NCI-H2227 (cell line): ENCODE data around the gene ARID3A.
"Not testable (repeated sequence)": the region's sequence is repeated elsewhere in the genome, so short reads cannot be mapped to it uniquely, and the experiment has no call there.

Experiments
- DNase-seq: peaks from one replicate; lab custom pipeline; 2025; ENCODE audit not compliant: unreplicated experiment; lab: John Stamatoyannopoulos, UW

ARID3A gene

DNA sequence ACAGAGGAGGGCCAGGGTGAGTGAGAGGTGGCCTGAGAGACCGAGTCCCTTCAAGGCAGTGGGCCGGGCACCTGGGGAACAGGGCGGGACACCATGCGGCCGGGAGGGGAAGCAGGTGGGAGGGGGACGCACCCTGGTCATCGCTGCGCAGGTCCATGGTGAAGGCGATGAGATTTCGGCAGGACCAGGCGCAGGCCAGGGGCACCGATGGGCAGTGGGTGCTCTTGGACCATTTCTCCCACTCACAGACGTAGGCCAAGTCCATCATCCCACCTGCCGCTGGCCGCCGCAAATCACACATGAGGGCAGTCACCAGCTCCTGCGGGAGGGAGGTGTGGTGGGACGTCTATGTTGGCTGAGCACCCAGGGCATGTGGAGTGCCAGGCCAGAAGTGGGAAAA lies 35.0 kb upstream of the ARID3A start:
- DNase-seq, result no peak

DNA sequence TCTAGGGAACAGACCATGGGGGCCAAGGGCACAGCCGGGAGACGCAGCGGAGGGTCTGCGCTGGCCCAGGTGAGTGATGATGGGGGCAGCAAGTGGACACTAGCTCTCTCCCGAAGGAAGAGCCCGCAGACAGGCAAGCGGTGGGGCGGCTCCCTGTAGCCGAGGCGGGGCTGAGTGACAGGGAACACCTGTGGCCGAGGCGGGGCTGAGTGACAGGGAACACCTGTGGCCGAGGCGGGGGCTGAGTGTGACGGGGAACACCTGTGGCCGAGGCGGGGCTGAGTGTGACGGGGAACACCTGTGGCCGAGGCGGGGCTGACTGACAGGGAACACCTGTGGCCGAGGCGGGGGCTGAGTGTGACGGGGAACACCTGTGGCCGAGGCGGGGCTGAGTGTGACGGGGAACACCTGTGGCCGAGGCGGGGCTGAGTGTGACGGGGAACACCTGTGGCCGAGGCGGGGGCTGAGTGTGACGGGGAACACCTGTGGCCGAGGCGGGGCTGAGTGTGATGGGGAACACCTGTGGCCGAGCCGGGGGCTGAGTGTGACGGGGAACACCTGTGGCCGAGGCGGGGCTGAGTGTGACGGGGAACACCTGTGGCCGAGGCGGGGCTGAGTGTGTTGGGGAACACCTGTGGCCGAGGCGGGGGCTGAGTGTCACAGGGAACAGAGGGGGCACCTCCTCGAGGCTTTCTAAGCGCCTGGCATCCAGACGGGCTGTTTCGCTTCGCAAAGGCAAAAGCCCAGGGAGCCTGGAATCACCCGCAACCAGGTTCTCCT lies 34.2 kb upstream of the ARID3A start:
- not testable (repeated sequence) for DNase-seq

DNA sequence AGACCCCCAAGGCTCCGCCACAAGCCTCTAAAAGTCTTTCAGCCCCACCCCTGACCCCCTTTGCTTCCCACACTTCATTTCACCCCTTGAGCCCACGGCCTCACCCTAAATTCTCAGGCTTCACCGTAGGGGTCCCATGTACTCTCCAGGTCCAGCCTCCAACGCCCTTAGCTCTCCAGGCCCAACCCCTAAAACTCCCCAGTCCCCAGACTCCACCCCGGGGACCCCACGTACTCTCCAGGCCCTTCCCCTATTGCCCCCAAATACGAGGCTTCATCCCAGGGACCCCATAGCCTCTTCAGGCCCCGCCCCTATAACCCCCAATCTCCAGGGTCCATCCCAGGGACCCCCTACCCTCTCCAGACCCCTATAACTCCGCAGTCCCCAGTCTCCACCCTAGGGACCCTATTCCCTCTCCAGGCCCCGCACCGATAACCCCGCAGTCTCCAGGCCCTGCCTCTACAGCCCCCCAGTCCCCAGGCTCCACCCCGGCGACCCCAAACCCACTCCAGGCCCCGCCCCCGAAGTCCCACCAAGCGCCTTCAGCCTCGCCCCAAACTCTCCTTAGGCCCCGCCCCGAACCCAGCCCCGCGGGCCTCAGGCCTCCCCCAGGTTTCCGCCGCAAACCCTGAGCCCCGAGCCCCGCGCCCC lies 33.5 kb upstream of the ARID3A start:
- DNase-seq, result no peak

DNA sequence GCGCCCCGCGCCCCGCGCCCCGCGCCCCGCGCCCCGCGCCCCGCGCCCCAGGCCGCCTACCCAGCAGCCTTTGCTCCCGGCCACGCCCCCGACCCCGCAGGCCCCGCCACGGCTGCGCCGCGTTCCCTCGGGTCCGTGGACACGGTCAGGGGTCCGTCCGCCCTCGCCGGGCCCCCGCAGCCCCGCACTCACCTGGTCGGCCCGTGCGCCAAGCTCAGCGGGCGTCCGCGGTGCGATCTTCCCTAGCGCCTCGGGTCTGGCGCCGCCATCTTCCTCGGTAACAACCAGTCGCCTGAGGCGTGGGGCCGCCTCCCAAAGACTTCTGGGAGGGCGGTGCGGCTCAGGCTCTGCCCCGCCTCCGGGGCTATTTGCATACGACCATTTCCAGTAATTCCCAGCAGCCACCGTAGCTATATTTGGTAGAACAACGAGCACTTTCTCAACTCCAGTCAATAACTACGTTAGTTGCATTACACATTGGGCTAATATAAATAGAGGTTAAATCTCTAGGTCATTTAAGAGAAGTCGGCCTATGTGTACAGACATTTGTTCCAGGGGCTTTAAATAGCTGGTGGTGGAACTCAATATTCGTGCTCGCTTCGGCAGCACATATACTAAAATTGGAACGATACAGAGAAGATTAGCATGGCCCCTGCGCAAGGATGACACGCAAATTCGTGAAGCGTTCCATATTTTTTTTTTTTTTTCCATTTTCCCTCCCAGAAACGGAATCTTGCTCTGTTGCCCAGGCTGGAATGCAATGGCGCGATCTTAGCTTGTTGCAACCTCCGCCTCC lies 32.7 kb upstream of the ARID3A start, which contains the start of the genes MED16 and RNU6-9:
MED16 (minus strand) TSS at position 294 of the 796 bp plus-strand sequence. CDS start 2,056 bp downstream, outside the sequence.
RNU6-9 (plus strand) TSS at position 591 of the 796 bp plus-strand sequence.
- DNase-seq, result peak; percentile 92

DNA sequence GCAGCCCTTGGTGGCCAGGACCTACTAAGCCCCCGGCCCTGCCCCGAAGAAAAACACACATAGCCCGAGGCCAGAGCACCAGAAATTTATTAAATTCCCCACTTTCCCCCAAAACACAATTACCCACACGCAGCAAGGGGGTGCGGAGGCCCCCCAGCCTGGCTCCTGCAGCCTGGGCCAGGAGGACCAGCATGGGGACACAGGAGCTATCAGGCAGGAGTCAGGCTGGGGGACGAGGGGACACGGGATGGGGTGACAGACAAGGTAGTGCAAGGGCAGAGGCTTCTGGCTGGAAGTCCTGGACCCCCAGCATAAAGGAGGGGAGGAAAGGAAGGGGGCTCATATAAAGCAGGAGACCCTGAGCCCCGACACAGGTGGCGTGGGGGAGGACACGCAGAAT lies 29.4 kb upstream of the ARID3A start:
- no peak for DNase-seq

DNA sequence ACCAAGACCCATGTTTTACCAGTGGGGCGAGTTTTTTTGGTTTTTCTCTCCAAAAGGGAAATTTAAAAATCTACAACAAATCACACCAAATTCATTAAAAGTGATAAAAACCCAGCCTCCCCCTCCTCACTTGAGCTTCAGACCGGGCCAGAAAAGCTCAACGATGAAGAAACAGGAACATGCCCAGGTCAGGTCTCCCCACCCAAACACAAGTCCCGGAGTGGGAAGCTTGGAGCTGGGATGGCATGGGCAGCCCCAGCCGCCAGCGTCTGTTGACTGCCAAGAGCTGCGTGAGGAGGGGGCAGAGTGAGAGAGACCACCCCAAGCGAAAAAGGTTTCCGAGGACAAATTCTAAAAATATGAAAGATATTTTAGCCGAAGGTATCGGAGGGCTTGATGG lies 28.8 kb upstream of the ARID3A start:
- no peak for DNase-seq

DNA sequence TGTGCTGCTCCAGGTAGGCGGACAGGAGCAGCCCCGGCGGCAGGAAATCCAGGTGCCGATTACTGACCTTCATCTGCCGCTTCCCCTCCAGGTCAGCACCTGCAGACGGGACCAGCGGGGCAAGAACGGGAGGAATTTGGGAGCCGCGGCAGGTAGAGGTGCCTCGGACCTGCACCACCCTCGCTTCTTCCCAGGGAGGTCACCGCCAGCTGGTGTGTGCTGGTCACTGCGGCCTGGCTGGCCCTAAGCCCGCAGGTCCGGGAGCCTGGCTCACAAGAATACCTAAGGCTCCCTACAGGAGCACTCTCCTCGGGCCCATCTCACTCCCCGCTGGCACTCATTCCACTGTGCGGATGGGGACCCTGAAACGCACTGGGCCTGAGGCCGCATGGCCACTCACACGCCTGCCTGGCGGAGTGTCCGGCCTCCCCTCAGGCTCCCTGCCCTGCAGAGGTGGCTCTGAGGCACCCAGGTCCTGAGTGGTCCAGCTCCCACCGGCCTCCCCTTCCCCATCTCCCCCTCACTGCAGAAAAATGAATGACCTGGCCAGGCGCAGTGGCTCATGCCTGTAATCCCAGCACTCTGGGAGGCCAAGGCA lies 28.3 kb upstream of the ARID3A start:
- no peak for DNase-seq

DNA sequence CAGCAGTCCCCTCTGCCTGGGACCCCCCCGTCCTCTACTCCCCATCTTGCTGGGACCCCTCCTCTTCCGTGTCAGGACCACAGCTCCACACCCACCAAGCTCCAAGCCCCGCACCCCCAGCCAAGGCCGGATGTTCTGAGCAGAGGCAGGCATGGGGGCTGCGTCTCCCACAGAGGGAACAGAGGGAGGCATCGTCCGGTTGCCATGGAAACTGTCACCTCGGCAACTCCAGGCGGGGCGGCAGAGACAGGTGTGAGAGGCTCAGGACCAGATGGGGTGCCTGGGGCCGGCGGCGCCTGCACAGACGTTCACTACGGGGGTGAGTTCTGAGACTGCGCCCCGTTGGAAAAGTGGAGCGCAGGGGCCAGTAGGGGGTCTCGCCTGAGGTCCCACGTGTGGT lies 27.2 kb upstream of the ARID3A start:
- DNase-seq, result peak; percentile 81

DNA sequence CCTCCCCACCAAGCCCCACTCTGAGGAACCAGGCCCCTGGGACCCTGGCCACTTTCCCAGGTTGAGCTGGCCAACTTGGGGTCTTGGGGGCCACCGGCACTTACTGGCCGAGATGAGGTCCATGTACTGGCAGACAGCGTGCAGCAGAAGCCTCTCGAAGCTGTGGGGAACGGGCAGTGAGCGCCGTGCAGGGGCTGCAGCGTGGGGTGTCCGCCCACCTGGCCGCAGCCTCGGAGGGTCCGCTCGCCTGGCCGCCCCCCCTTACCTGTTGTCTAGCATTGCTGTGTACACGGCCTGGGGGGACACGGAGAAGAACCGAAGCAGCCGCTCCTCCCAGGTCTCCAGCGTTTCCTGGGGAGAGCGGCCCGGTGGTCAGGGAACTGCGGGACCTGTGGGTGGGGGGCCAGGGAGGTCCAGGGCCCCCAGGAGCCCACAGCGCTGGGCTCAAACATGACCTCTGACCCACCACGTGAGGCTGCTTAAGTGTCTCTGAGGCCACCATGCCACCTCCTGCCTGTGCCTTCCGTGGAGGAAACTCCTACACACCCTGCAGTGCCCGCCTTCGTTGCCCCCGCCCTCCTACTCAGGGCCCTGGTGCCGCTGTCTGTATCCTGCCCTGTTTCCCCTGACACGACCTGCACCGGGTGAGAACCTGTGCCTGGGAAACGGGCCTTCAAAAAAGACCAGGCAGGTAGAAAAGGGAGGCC lies 26.3 kb upstream of the ARID3A start:
- no peak for DNase-seq

DNA sequence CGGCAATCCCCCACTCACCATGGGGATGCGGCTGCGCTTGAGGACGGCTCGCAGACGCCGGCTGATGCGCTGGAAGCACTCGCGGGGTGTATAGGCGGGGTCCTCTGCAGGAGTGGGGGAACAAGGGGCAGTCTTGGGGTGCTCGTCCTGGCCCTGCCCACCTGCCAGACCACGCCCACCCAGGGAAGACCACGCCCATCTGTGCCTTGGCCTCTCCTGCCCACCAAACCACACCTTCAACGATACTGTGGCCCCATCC lies 25.9 kb upstream of the ARID3A start:
- DNase-seq, result no peak

DNA sequence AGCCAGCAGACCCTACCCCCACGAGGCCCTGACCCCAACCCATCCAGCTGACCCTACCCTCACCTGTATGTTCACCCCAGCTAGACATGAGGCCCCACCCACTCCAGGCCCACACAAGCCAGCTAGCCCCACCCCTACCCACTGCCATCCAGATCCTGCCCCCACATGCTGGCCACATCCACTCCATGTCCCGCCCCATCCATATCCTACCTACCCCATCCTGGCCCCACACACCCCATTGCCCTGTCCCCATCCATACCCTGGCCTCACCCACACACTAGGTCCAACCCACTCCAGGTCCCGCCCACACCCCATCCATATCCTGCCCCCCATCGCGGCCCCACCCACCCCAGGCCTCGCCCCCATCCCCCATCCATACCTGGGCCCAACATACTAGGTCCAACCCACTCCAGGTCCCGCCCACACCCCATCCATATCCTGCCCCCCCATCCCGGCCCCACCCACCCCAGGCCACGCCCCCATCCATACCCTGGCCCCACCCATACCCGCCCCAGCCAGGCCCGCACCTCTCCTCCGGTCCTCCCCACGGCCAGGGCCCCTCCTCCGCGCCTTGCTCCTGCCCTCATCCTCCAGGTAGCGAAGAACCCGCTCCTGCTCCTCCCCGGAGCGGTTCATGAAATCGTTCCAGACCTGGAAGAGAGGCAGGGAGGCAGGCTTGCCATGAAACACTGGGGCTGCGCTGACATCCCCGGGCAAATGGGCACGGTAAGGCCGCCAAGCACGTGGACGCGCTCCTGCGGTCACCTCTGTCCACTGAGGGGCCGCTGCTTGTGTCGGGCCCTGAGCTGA lies 25.3 kb upstream of the ARID3A start:
- no peak for DNase-seq

DNA sequence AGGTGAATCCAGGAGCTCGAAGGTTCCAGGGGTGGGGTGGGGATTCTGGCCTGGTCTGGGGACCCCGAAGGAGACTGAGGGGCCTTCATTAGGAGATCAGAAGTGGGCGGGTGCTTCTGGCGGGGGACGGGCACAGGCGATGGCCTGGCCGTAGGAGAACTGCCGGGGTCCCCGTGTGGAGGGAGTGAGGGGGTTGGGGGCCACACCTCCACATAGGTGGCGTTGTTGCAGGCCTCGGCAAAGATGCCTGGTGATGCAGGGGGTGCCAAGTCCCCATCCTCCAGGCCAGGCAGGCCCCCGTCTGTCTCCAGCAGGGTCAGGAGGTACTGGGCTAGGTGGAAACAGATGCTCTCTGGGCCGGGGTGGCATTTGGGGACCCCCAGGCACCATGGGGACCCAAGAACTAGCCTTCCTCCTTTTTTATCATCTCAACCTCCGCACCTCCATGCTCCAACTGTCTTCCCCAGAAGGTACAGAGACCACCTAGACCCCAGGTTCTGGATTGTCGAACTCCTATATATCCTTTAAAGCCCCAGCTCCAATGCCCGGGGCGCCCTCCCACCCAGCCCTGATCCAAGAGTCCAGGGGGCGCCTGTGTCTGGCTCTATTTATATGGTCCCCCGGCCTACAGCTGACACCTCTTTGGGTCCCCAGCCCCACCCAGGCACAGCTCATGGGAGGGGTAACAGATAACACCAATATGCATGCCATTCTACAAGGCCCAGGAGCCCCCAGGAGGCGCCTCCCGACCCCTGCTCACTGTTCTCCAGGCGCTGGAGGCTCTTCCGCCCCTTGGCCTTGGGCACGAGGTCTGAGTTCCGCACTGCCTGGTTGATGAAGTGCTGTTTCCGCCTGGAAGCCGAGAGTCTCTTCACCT lies 24.4 kb upstream of the ARID3A start:
- no peak for DNase-seq

DNA sequence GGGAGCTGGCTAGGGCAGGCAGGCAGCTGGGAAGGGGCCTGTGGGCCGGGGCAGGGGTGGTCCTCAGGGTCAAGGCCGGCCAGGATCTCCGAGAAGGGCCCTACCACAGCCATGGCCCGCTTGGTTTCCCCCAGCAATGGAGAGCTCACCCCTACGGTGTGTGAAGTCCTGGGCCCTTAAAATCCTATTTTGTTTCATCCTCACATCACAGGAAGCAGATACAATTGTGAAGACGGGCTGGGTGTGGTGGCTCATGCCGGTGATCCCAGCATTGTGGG lies 23.8 kb upstream of the ARID3A start:
- no peak for DNase-seq

DNA sequence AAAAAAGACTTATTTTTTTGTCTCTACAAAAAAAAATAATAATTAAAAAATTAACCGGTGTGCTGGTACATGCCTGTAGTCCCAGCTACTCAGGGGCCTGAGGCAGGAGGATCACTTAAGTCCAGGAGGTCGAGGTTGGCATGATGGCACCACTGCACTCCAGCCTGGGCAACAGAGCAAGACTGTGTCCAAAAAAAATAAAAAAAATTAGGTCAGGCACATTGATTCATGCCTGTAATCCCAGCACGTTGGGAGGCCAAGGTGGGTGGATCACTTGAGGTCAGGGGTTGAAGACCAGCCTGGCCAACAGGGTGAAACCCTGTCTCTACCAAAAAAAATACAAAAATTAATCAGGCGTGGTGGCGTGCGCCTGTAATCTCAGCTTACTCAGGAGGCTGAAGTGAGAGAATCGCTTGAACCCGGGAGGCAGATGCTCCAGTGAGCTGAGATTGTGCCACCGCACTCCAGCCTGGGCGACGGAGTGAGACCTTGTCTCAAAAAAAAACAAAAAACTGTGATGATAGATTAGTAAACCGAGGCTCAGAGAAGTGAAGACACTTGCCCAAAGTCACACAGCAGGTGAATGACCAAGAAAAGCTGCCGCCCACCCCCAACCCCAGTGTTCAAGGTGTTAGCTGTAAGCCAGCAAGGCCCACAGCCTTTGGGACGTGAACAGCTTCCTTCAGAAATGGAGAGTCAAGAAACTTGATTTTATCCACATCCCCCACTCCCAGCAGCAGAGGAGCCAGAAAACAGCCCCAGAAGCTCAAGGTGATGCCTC lies 23.2 kb upstream of the ARID3A start:
- no peak for DNase-seq

DNA sequence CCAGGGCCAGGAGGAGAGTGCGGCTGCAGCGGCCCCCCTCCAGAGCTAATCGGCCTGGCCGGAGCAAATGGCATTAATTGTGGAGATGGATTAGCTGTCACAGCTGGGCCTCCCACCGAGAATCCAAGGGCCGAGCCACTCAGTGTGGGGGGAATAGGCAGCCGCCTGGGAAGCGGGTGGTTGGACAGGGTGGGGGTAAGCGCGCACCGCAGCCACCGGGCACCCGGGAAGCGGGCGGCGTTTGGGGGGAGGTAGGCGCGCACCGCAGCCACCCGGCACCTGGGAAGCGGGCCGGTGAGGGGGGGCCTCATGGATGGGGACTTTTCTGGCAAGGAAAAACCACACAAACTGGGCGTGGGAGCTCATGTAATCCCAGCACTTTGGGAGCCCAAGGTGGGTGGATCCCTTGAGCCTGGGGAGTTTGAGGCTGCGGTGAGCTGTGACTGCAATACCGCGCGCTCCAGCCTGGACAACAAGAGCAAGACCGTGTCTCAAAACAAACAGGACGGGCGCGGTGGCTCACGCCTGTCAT lies 22.5 kb upstream of the ARID3A start:
- peak; percentile 71 for DNase-seq

DNA sequence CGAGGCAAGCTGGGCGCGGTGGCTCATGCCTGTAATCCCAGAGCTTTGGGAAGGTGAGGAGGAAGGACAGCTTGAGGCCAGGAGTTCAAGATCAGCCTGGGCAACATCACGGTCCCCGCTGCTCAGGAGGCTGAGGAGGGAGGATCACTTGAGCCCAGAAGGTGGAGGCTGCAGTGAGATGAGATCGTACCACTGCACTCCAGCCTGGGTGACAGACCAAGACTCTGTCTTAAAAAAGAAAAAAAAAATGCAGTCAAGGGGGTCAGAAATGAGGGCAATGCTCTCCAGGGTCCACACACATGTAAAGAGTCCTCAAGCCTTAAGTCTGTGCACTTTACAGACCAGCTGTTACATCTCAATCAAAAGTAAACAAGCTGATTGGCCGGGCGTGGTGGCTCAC lies 21.3 kb upstream of the ARID3A start:
- DNase-seq, result no peak

DNA sequence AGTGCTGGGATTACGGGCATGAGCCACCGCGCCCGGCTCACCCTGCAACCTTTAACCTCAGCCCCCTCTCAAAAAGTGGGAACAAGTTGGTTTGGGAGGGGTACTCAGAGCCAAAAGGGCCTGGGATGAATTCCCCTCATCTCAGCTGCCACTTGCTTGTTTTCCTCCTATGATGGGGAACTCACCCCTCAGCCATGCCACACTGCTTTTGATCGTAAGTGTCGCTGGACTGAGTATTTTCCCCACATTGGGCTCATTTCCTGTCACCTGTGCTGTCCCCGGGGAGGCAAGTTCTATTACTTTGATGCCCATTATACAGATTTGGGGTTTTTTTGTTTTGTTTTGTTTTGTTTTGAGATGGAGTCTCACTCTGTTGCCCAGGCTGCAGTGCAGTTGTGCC lies 19.4 kb upstream of the ARID3A start:
- no peak for DNase-seq

DNA sequence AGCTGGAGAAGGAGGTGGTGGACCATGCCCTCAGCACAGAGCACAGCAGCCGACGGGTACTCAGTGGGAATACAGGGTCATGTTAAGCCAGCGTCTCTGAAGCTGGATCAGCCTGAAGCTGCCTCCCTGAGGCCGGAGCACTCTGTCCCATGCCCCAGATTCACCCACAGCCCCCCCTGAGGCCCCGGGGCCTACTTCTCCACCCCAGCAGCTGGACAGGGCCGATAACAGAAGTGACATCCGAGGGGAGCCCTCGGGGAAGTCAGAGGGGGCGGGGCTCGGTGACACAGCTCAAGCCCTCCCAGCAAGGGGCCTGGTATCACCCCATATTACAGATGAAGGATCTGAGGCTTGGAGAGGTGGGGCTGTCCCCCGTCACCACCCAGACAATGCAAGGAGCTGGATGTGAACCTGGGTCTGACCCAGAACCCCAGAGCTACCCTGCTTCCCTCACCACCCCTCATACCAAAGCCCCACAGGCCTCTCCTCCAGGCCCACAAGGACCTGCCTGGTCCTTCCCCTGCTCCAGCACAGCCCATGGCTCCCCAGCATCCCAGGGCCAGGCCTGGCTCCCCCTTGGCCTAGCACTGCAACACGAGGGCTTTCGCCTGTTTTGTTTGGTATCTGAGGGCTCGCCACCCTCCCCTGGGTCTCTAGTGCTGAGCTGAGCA lies 18.5 kb upstream of the ARID3A start:
- DNase-seq, result no peak
